HEK293T (cell line): ENCODE measurements around the gene LMF1.

Experiments used
- CTCF ChIA-PET: fragments of 350-600 bp; formaldehyde crosslinking; extraction: SDS; loops from one replicate; lab custom pipeline; 2021; ENCODE audit warnings: antibody characterized with exemption, inconsistent platforms; lab: Yijun Ruan, JAX
- POLR2A ChIA-PET: fragments of 350-600 bp; formaldehyde crosslinking; extraction: SDS; loops from one replicate; lab custom pipeline; 2020; ENCODE audit warnings: antibody characterized with exemption, inconsistent platforms; lab: Yijun Ruan, JAX
- DNase-seq: peaks from one replicate; pipeline ENCODE4 v3.0.0; 2012; ENCODE audit warnings: mixed read lengths; ENCODE audit errors: extremely low spot score
- ARNT ChIP-seq: fragments of 450-650 bp; IDR thresholded peaks from 2 replicates; pipeline ENCODE4 v1.6.1; 2017; ENCODE audit warnings: mild to moderate bottlenecking
- BHLHE40 ChIP-seq: fragments of 450-650 bp; IDR thresholded peaks from 2 replicates; pipeline ENCODE4 v1.6.1; 2016; ENCODE audit warnings: mild to moderate bottlenecking, moderate library complexity, borderline replicate concordance
- CTBP1 ChIP-seq: fragments of 450-650 bp; IDR thresholded peaks from 2 replicates; pipeline ENCODE4 v1.6.1; 2016; ENCODE audit warnings: borderline replicate concordance
- ELF4 ChIP-seq: fragments of 450-650 bp; IDR thresholded peaks from 2 replicates; pipeline ENCODE4 v1.6.1; 2017; ENCODE audit warnings: antibody characterized with exemption
- FOXA1 ChIP-seq: fragments of 450-650 bp; IDR thresholded peaks from 2 replicates; pipeline ENCODE4 v1.6.1; 2016; ENCODE audit warnings: mild to moderate bottlenecking
- FOXK2 ChIP-seq: fragments of 450-650 bp; IDR thresholded peaks from 2 replicates; pipeline ENCODE4 v1.6.1; 2016; ENCODE audit warnings: mild to moderate bottlenecking
- FOXM1 ChIP-seq: fragments of 450-650 bp; IDR thresholded peaks from 2 replicates; pipeline ENCODE4 v1.6.1; 2017; ENCODE audit warnings: mild to moderate bottlenecking, borderline replicate concordance
- HDGF ChIP-seq: fragments of 450-650 bp; IDR thresholded peaks from 2 replicates; pipeline ENCODE4 v1.6.1; 2017; ENCODE audit warnings: antibody characterized with exemption, borderline replicate concordance
- L3MBTL2 ChIP-seq: fragments of 450-650 bp; conservative IDR thresholded peaks from 2 replicates; pipeline ENCODE4 v1.6.1; 2016; ENCODE audit warnings: mild to moderate bottlenecking
- LEF1 ChIP-seq: fragments of 450-650 bp; IDR thresholded peaks from 2 replicates; pipeline ENCODE4 v1.6.1; 2017; ENCODE audit warnings: mild to moderate bottlenecking, borderline replicate concordance
- NFRKB ChIP-seq: fragments of 450-650 bp; IDR thresholded peaks from 2 replicates; pipeline ENCODE4 v1.6.1; 2016; ENCODE audit warnings: mild to moderate bottlenecking, moderate library complexity
- PKNOX1 ChIP-seq: fragments of 450-650 bp; IDR thresholded peaks from 2 replicates; pipeline ENCODE4 v1.6.1; 2016
- SP1 ChIP-seq: fragments of 450-650 bp; IDR thresholded peaks from 2 replicates; pipeline ENCODE4 v1.6.1; 2017
- SUZ12 ChIP-seq: fragments of 450-650 bp; IDR thresholded peaks from 2 replicates; pipeline ENCODE4 v1.6.1; 2016; ENCODE audit warnings: mild to moderate bottlenecking
- TARDBP ChIP-seq: fragments of 450-650 bp; IDR thresholded peaks from 2 replicates; pipeline ENCODE4 v1.6.1; 2016
- ZNF384 ChIP-seq: fragments of 450-650 bp; IDR thresholded peaks from 2 replicates; pipeline ENCODE4 v1.6.1; 2016

Gene LMF1

GRCh38 chr16:916035-916799 lies 54.6 kb downstream of the LMF1 start:
- POLR2A ChIA-PET, result no interaction called here
- DNase-seq, result no peak
- CTCF ChIA-PET, result no interaction called here
- no peak for TF ChIP-seq LEF1
- TF ChIP-seq BHLHE40, result no peak
- TF ChIP-seq TARDBP, result no peak
- TF ChIP-seq ARNT, result no peak
- no peak for TF ChIP-seq ELF4
- no peak for TF ChIP-seq L3MBTL2
- no peak for TF ChIP-seq ZNF384
- no peak for TF ChIP-seq NFRKB
- TF ChIP-seq FOXM1, result no peak
- TF ChIP-seq CTBP1, result no peak
- no peak for TF ChIP-seq FOXK2
- TF ChIP-seq SUZ12, result no peak
- no peak for TF ChIP-seq SP1
- no peak for TF ChIP-seq HDGF
- TF ChIP-seq PKNOX1, result no peak
- TF ChIP-seq FOXA1, result no peak

GRCh38 chr16:915546-915945 lies 55.2 kb downstream of the LMF1 start:
- DNase-seq, result no peak
- ChIA-PET POLR2A (no interaction called here), CTCF (no interaction called here)
- TF ChIP-seq FOXK2 (no peak), HDGF (no peak), CTBP1 (no peak), FOXM1 (no peak), ARNT (no peak)

- TF ChIP-seq SP1 (no peak), NFRKB (no peak), LEF1 (no peak), ELF4 (no peak), ZNF384 (no peak), FOXA1 (no peak)
- DNase-seq, result peak; percentile 26
- CTCF ChIA-PET, result no interaction called here
- POLR2A ChIA-PET, result no interaction called here
Observed at GRCh38 chr16:914440-914839, 56.3 kb downstream of the LMF1 start.

- DNase-seq, result no peak
- ChIA-PET POLR2A (no interaction called here), CTCF (no interaction called here)
- no peak for TF ChIP-seq L3MBTL2
- TF ChIP-seq FOXM1, result no peak
- TF ChIP-seq FOXK2, result no peak
- TF ChIP-seq SUZ12, result no peak
- no peak for TF ChIP-seq HDGF
Observed at GRCh38 chr16:913817-914439, 56.9 kb downstream of the LMF1 start.

- POLR2A ChIA-PET, result no interaction called here
- CTCF ChIA-PET, result no interaction called here
- DNase-seq, result no peak
- TF ChIP-seq PKNOX1 (no peak), TARDBP (no peak), FOXA1 (no peak), FOXK2 (no peak), FOXM1 (no peak), LEF1 (no peak), SUZ12 (no peak), NFRKB (no peak)
Observed at GRCh38 chr16:912684-913613, 57.8 kb downstream of the LMF1 start.

- DNase-seq, result no peak
- CTCF ChIA-PET, result no interaction called here
- TF ChIP-seq ZNF384, result no peak
- no peak for TF ChIP-seq L3MBTL2
- TF ChIP-seq ELF4, result no peak
- no peak for TF ChIP-seq CTBP1
- no peak for TF ChIP-seq FOXA1
- POLR2A ChIA-PET, result no interaction called here
Observed at GRCh38 chr16:912322-912683, 58.5 kb downstream of the LMF1 start.
